ENCODE results near the gene ANTXR2. TPM values are rescaled to one million over a fixed set of nuclear protein-coding genes. Genes with fewer than 3 reads are reported as not detected.
"Not testable (repeated sequence)": the region's sequence is repeated elsewhere in the genome, so short reads cannot be mapped to it uniquely, and the experiment has no call there.

ANTXR2 gene
- total and polyA plus RNA-seq, 2 donors from 2014 or later: 10.6 to 33.1 TPM

DNA sequence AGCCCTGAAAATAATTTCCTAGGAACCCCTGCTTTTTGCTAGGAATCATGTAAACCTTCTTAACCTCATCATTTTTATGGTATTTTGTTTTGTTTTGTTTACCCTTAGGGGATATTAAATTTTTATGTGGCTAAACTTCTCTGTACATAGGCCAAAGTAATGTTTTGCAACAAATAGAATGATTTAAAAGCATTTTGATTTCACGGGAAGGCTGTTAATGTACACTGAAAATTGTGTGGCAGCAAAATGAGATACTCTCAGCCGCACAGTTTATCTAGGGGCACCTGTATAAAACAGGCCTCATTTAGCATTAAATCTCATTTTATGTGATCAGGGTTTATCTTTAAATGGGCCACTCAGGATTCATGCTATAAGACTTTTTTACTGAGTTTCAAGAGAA lies 175.0 kb downstream of the ANTXR2 start:
- DNase-seq (peak in 1 of 5 donors; percentile 10), FAIRE-seq (no peak)
- TF ChIP-seq, protein P1, sequence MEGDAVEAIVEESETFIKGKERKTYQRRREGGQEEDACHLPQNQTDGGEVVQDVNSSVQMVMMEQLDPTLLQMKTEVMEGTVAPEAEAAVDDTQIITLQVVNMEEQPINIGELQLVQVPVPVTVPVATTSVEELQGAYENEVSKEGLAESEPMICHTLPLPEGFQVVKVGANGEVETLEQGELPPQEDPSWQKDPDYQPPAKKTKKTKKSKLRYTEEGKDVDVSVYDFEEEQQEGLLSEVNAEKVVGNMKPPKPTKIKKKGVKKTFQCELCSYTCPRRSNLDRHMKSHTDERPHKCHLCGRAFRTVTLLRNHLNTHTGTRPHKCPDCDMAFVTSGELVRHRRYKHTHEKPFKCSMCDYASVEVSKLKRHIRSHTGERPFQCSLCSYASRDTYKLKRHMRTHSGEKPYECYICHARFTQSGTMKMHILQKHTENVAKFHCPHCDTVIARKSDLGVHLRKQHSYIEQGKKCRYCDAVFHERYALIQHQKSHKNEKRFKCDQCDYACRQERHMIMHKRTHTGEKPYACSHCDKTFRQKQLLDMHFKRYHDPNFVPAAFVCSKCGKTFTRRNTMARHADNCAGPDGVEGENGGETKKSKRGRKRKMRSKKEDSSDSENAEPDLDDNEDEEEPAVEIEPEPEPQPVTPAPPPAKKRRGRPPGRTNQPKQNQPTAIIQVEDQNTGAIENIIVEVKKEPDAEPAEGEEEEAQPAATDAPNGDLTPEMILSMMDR (IDR thresholded peaks at IDR 0.05; ENCODE audit: borderline replicate concordance, extremely low read depth, insufficient read depth): no peak
- Histone ChIP-seq H3K9ac (ENCODE audit: low read length in 3 of 3) (no peak overlapping the region), H3K4me1 (ENCODE audit: control insufficient read depth in 2 of 3, insufficient read depth in 2 of 3, low read depth in 1 of 3, low read length in 3 of 3) (no peaks in the 10 kb centered on the region), H3K4me3 (ENCODE audit: low read length in 3 of 3) (no peak overlapping the region), H3K27me3 (ENCODE audit: control insufficient read depth, insufficient read depth, low read length) (no peaks in the 10 kb centered on the region), H3K27ac (ENCODE audit: low read depth in 2 of 2, low read length in 2 of 2) (no peak overlapping the region), H3K36me3 (ENCODE audit: control insufficient read depth in 2 of 3, insufficient read depth in 3 of 3, low read length in 3 of 3) (no peaks in the 10 kb centered on the region), H3K9me3 (ENCODE audit: control insufficient read depth in 2 of 3, insufficient read depth in 1 of 3, low read length in 3 of 3) (no peaks in the 10 kb centered on the region)
- intact Hi-C loops (cut with DNase I): no loop called here

- intact Hi-C loops (cut with DNase I): no loop called here
- H3K9ac ChIP-seq (ENCODE audit: low read length in 3 of 3): no peak overlapping the region
- no peak for FAIRE-seq
Observed at GRCh38 chr4:79897174-79897573, 175.9 kb downstream of the ANTXR2 start.

GRCh38 chr4:79893456-79893855 lies 179.6 kb downstream of the ANTXR2 start:
- intact Hi-C loops (cut with DNase I): no loop called here
- no peak for FAIRE-seq
- no peak for DNase-seq

More at GRCh38 chr4:79897174-79897573, 175.9 kb downstream of the ANTXR2 start:
- no peaks in the 10 kb centered on the region for H3K27me3 ChIP-seq (ENCODE audit: control insufficient read depth, insufficient read depth, low read length)
- TF ChIP-seq, protein P1 (IDR thresholded peaks at IDR 0.05; ENCODE audit: borderline replicate concordance, extremely low read depth, insufficient read depth): no peak
- H3K27ac ChIP-seq (ENCODE audit: low read depth in 2 of 2, low read length in 2 of 2): no peak overlapping the region
- H3K4me1 ChIP-seq (ENCODE audit: control insufficient read depth in 2 of 3, insufficient read depth in 2 of 3, low read depth in 1 of 3, low read length in 3 of 3): no peaks in the 10 kb centered on the region
- H3K36me3 ChIP-seq (ENCODE audit: control insufficient read depth in 2 of 3, insufficient read depth in 3 of 3, low read length in 3 of 3): no peaks in the 10 kb centered on the region
- no peaks in the 10 kb centered on the region for H3K9me3 ChIP-seq (ENCODE audit: control insufficient read depth in 2 of 3, insufficient read depth in 1 of 3, low read length in 3 of 3)
- H3K4me3 ChIP-seq (ENCODE audit: low read length in 3 of 3): no peak overlapping the region
- no peak for DNase-seq

DNA sequence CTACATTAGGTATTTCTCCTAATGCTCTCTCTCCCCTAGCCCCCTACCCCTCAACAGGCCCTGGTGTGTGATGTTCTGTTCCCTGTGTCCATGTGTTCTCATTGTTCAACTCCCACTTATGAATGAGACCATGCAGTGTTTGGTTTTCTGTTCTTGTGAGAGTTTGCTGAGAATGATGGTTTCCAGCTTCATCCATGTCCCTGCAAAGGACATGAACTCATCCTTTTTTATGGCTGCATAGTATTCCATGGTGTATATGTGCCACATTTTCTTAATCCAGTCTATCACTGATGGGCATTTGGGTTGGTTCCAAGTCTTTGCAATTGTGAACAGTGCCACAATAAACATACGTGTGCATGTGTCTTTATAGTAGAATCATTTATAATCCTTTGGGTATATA lies 184.0 kb downstream of the ANTXR2 start:
- H3K27me3 ChIP-seq (ENCODE audit: control insufficient read depth, insufficient read depth, low read length); intact Hi-C loops (cut with DNase I); H3K4me3 ChIP-seq (ENCODE audit: low read length in 3 of 3); H3K36me3 ChIP-seq (ENCODE audit: control insufficient read depth in 2 of 3, insufficient read depth in 3 of 3, low read length in 3 of 3); DNase-seq; FAIRE-seq; H3K27ac ChIP-seq (ENCODE audit: low read depth in 2 of 2, low read length in 2 of 2); H3K4me1 ChIP-seq (ENCODE audit: control insufficient read depth in 2 of 3, insufficient read depth in 2 of 3, low read depth in 1 of 3, low read length in 3 of 3); H3K9me3 ChIP-seq (ENCODE audit: control insufficient read depth in 2 of 3, insufficient read depth in 1 of 3, low read length in 3 of 3); H3K9ac ChIP-seq (ENCODE audit: low read length in 3 of 3): not testable (repeated sequence)

More at GRCh38 chr4:79893456-79893855, 179.6 kb downstream of the ANTXR2 start:
- Histone ChIP-seq H3K9ac (ENCODE audit: low read length in 3 of 3) (no peak overlapping the region), H3K36me3 (ENCODE audit: control insufficient read depth in 2 of 3, insufficient read depth in 3 of 3, low read length in 3 of 3) (no peaks in the 10 kb centered on the region), H3K4me1 (ENCODE audit: control insufficient read depth in 2 of 3, insufficient read depth in 2 of 3, low read depth in 1 of 3, low read length in 3 of 3) (no peaks in the 10 kb centered on the region), H3K9me3 (ENCODE audit: control insufficient read depth in 2 of 3, insufficient read depth in 1 of 3, low read length in 3 of 3) (no peaks in the 10 kb centered on the region), H3K27me3 (ENCODE audit: control insufficient read depth, insufficient read depth, low read length) (no peaks in the 10 kb centered on the region), H3K27ac (ENCODE audit: low read depth in 2 of 2, low read length in 2 of 2) (no peak overlapping the region), H3K4me3 (ENCODE audit: low read length in 3 of 3) (no peak overlapping the region)
- TF ChIP-seq, protein P1 (IDR thresholded peaks at IDR 0.05; ENCODE audit: borderline replicate concordance, extremely low read depth, insufficient read depth): no peak
